HG03521 (cell line): ENCODE results near the gene MBP.

Source experiments
- ATAC-seq: cut with Tn5 transposase; IDR thresholded peaks from one replicate; pipeline ENCODE4 v1.9.1; 2021; ENCODE audit warnings: mild to moderate bottlenecking, moderate library complexity; ENCODE audit not compliant: unreplicated experiment

Gene MBP

GRCh38 chr18:77054606-77055428, 77.8 kb downstream of the MBP start:
- ATAC-seq, result peak; percentile 74

- ATAC-seq, result peak; percentile 7
These were observed 78.3 kb downstream of the MBP start for GRCh38 chr18:77054288-77054605.

DNA sequence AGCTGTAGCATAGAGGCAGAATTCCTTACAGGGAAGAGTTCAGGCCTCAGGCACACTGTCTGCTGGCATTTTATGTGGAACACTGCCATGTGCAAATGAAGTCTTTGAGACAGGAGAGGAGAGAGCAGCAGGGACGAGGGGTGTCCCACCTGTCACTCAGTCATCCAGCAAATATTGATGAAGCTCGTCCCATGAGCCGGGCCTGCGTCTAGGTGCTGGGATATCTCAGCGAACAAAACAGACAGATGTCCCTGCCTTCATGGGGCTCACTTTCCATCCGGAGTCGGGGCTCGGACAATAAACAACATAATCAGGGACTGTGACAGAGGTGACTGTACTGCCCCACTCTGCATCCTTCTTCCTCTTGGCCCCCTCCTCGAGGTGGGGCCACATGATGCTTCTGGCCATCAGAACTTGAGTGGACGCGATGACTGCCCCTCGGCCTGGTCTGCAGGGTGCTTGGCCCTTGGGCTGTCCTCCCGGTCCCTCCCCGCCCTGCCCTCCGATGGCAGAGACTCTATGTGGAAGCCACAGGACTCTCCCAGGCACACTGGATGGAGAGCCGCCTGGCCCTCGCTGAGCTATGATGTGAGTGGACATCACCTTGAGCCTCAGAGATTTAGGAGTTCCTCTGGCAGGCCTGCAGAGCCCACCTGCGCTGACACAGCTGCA, 78.8 kb downstream of the MBP start:
- no peak for ATAC-seq

- no peak for ATAC-seq
These were observed 79.6 kb downstream of the MBP start for GRCh38 chr18:77052983-77053309.

- ATAC-seq, result no peak
These were observed 80.1 kb downstream of the MBP start for GRCh38 chr18:77052297-77052982.

GRCh38 chr18:77051581-77052296, 80.8 kb downstream of the MBP start:
- ATAC-seq, result no peak

DNA sequence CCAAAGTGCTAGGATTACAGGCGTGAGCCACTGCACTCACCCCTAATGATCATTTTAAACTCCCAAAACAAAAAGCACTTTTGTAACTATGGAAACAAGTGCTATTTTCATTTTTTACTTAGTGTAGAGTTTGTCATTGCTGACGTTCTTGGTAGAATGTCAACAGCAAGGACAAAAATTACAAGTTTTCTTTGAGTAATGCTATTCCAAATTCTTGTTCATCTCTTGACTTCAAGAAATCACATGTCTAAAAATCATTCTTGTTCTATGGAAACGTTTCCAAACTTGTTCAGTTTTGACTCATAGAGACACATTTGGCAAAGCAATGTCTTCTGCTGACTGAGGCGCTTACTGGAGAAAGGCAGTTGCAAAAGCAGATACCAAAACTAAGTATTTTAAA, 82.6 kb downstream of the MBP start:
- no peak for ATAC-seq

- ATAC-seq, result no peak
These were observed 84.7 kb downstream of the MBP start for GRCh38 chr18:77047803-77048419.

GRCh38 chr18:77046994-77047393, 85.6 kb downstream of the MBP start:
- ATAC-seq, result no peak

GRCh38 chr18:77046409-77046808, 86.2 kb downstream of the MBP start:
- ATAC-seq, result no peak

DNA sequence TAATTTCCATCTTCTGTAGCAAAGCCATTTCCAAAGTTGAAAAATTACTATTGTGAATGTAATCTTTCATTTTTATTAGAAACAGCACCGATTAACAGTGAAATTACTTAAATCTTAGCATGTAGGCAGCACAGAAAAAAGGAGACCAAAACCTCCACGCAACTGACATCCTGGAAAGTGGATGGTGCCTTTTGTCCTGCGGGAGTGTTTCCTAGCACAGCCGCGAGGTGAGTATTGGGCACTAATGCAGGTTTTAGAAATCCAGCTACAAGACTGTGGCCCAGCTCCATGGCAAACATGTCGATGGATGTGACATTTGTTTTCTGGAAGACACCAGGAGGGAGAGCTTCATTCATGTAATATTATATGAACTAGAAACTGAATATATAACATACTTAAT, 86.9 kb downstream of the MBP start:
- no peak for ATAC-seq

DNA sequence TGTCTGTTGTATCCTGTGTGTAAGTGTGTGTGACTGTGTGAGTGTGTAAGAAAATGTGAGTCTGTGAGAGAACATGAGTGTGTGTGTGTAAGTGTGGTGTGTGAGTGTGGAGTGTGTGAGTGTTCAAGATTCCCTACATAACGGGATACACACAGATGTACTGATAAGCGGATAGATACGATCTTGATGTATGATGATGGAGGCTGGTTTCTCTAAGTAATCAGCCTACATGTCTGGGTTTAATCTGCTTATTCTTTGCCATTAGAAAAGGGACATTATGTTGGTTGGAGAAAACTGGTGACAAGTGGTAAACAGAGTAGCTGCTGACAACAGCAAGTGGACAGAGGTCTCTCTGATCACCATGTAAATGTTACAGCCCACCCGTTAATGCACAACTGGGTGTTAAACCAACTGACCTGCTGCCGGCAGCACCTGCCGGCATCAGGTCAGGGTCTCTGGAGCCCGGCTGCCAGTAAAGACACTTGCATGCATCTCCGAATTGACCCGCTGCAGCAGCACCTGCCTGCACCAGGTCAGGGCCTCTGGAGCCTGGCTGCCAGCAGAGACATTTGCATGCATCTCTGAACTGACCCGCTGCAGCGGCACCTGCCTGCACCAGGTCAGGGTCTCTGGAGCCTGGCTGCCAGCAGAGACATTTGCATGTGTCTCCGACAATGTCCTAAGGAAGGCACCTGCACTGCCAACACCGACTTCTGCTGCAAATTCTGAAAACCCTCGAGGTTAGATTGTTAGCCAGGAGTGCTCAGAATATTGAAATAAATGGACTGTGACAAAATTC, 87.5 kb downstream of the MBP start:
- no peak for ATAC-seq

GRCh38 chr18:77043541-77044280, 88.9 kb downstream of the MBP start:
- ATAC-seq, result no peak

DNA sequence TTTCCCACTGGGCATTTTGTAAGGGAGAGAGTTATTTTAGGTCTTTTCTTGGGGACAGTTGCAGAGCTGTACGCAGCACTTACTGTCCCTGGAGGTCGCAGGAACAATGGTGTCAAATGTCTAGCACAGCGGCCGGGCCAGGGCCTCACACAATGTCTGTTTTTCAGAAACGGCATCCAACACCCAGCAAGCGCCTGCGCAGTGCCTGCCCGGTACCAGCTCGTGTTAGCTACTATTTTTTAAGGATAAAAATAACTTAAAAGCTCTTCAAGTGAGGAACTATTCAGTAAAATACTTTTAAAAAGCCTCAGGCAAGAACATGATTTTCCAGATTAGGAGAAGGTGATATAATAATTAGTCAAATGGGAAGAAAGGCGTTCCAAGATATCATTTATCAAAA, 90.0 kb downstream of the MBP start:
- no peak for ATAC-seq

GRCh38 chr18:77039196-77040130, 93.1 kb downstream of the MBP start:
- no peak for ATAC-seq

GRCh38 chr18:77038182-77038858, 94.3 kb downstream of the MBP start:
- no peak for ATAC-seq

DNA sequence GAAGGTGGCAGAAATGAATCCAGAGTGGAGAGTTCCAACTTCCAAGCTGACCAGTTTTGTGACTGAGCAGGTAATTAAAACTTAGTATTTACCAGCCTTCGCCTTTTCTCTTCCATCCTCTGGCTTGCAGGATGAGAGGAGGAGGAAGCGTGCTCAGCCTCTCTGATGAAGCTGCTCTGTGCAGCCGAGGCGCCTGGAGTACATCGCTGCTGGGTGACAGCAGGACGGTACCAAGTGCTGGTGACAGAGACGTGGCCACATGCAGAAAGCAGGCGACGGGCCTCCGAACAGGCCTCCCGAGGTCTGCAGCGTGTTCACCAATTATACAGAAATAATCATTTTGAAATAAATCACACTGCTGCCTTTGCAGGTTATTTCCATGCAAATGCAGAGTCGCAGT, 95.0 kb downstream of the MBP start:
- ATAC-seq, result no peak
